K562 (cell line): ENCODE results near the gene KMO. TPM values are rescaled to one million over a fixed set of nuclear protein-coding genes. Genes with fewer than 3 reads are reported as not detected.

ENCODE experiments used
- CEBPZ ChIP-seq: fragments of 150-350 bp; IDR thresholded peaks from 2 replicates; pipeline ENCODE4 v1.6.1; 2014; ENCODE audit warnings: low read depth, mild to moderate bottlenecking, low read length, borderline replicate concordance
- ELF4 ChIP-seq: fragments of 450-650 bp; formaldehyde crosslinking; IDR thresholded peaks from 2 replicates; pipeline ENCODE4 v1.4.0; 2022; ENCODE audit warnings: missing genetic modification characterization
- EP300 ChIP-seq: IDR thresholded peaks from 2 replicates; pipeline ENCODE4 v1.6.1; 2012; ENCODE audit warnings: low read length, improper control_type of control experiment
- FUS ChIP-seq: fragments of 200-400 bp; formaldehyde crosslinking; optimal IDR thresholded peaks from 2 replicates; pipeline ENCODE3; 2017; ENCODE audit warnings: low read depth, low read length
- ILK ChIP-seq: fragments of 450-650 bp; IDR thresholded peaks from 2 replicates; pipeline ENCODE4 v1.6.1; 2016; ENCODE audit warnings: missing genetic modification characterization, low read depth, mild to moderate bottlenecking, missing compliant biosample characterization, moderate library complexity, borderline replicate concordance
- MITF ChIP-seq: IDR thresholded peaks from 2 replicates; pipeline ENCODE4 v1.6.1; 2014; ENCODE audit warnings: antibody characterized with exemption
- MXI1 ChIP-seq: IDR thresholded peaks from 2 replicates; pipeline ENCODE4 v1.6.1; 2011; ENCODE audit warnings: low read depth, mild to moderate bottlenecking, improper control_type of control experiment, low read length
- RBM34 ChIP-seq: fragments of 200-400 bp; formaldehyde crosslinking; IDR thresholded peaks from 2 replicates; pipeline ENCODE4 v1.6.1; 2018; ENCODE audit warnings: low read length, borderline replicate concordance; ENCODE audit not compliant: insufficient read depth
- SMARCA5 ChIP-seq: fragments of 450-650 bp; IDR thresholded peaks from 2 replicates; pipeline ENCODE4 v1.6.1; 2016
- SMARCC2 ChIP-seq: fragments of 450-650 bp; IDR thresholded peaks from 2 replicates; pipeline ENCODE4 v1.6.1; 2017; ENCODE audit warnings: antibody characterized with exemption, moderate library complexity, mild to moderate bottlenecking, low read depth
- SRSF7 ChIP-seq: fragments of 200-400 bp; formaldehyde crosslinking; optimal IDR thresholded peaks from 2 replicates; pipeline ENCODE3; 2017; ENCODE audit warnings: mild to moderate bottlenecking, low read depth, low read length
- THRA ChIP-seq: fragments of 450-650 bp; IDR thresholded peaks from 2 replicates; pipeline ENCODE4 v1.6.1; 2017; ENCODE audit warnings: mild to moderate bottlenecking, moderate library complexity
- ZNF143 ChIP-seq: sonication (generic); formaldehyde crosslinking; IDR thresholded peaks from 2 replicates; pipeline ENCODE4 v1.9.0; 2022; ENCODE audit warnings: mild to moderate bottlenecking, missing genetic modification reagents
- ZNF174 ChIP-seq: fragments of 250-450 bp; sonication (Bioruptor Pico); IDR thresholded peaks from 2 replicates; pipeline ENCODE4 v1.4.0; 2020; ENCODE audit warnings: mild to moderate bottlenecking
- ZNF239 ChIP-seq: fragments of 250-450 bp; sonication (Bioruptor Pico); IDR thresholded peaks from 2 replicates; pipeline ENCODE4 v1.4.0; 2020; ENCODE audit warnings: mild to moderate bottlenecking
- ZNF347 ChIP-seq: fragments of 450-650 bp; formaldehyde crosslinking; IDR thresholded peaks from 2 replicates; pipeline ENCODE4 v1.4.0; 2020; ENCODE audit warnings: low read depth, mild to moderate bottlenecking, moderate library complexity
- ZNF518B ChIP-seq: fragments of 250-450 bp; sonication (Bioruptor Pico); IDR thresholded peaks from 2 replicates; pipeline ENCODE4 v1.5.0; 2021; ENCODE audit warnings: mild to moderate bottlenecking, moderate library complexity
- ZNF551 ChIP-seq: fragments of 250-450 bp; sonication (Bioruptor Pico); IDR thresholded peaks from 2 replicates; pipeline ENCODE4 v1.5.0; 2021; ENCODE audit warnings: mild to moderate bottlenecking, moderate library complexity
- polyA plus RNA-seq, 8 experiments: library from polyadenylated mRNA; depleted of rRNA in 4 of 8; stranded (reverse) in 5 of 8; unstranded in 3 of 8; fragments of >200 nt; fragmentation: Nextera tagmentation in 2 of 8; fragmentation: Illumina TruSeq in 1 of 8; extraction: Ambion mirVana in 2 of 8; extraction: Trizol in 1 of 8; gene quantifications; 2 replicates each; pipeline versions ENCODE4 v1.2.1 to v1.2.3, GENCODE V29; 2011 to 2014; ENCODE audit warnings: inconsistent platforms in 1 of 8, missing spikeins in 1 of 8
- total RNA-seq, 7 experiments: library from RNA; depleted of rRNA in 6 of 7; stranded (reverse); fragments of >200 nt in 6 of 7; fragmentation: Illumina TruSeq in 2 of 7; extraction: Trizol in 2 of 7; gene quantifications; 2 replicates each; pipeline versions ENCODE4 v1.2.1 to v1.2.3, GENCODE V29; 2011 to 2021; ENCODE audit warnings: low replicate concordance in 1 of 7

Gene KMO
- total and polyA plus RNA-seq, 9 of the 15 experiments (the other 6 are each of a cell fraction or from before 2014, with no cell fraction given): 0.01 to 0.11 (median 0.01) TPM; not detected in 6

- no peak for TF ChIP-seq ZNF518B (CRISPR knock-in tag)
- TF ChIP-seq FUS: no peak
- no peak for TF ChIP-seq RBM34
- peak; percentile 37; the same call in 1 of the 2 replicates for TF ChIP-seq SMARCC2
- TF ChIP-seq SRSF7: no peak
- TF ChIP-seq ZNF551 (CRISPR knock-in tag): no peak
- TF ChIP-seq MITF: no peak
- no peak for TF ChIP-seq MXI1
- TF ChIP-seq ZNF347 (CRISPR knock-in tag): no peak
- no peak for TF ChIP-seq ELF4
- TF ChIP-seq ZNF239 (CRISPR knock-in tag): no peak
- peak; percentile 48; the same call in 1 of the 2 replicates for TF ChIP-seq EP300
- TF ChIP-seq ZNF174 (CRISPR knock-in tag): no peak
- TF ChIP-seq SMARCA5: no peak
- no peak for TF ChIP-seq THRA
- TF ChIP-seq ZNF143 (CRISPR knock-in tag): no peak
- no peak for TF ChIP-seq ILK (tag)
- TF ChIP-seq CEBPZ: no peak
Observed at GRCh38 chr1:241610056-241610815, 78.1 kb downstream of the KMO start (continued).
